GM21717 (cell line): ENCODE data around the gene PGS1.

Source experiments
- ATAC-seq: cut with Tn5 transposase; IDR thresholded peaks from one replicate; pipeline ENCODE4 v1.9.1; 2021; ENCODE audit warnings: mild to moderate bottlenecking, moderate library complexity; ENCODE audit not compliant: unreplicated experiment

The PGS1 gene

DNA sequence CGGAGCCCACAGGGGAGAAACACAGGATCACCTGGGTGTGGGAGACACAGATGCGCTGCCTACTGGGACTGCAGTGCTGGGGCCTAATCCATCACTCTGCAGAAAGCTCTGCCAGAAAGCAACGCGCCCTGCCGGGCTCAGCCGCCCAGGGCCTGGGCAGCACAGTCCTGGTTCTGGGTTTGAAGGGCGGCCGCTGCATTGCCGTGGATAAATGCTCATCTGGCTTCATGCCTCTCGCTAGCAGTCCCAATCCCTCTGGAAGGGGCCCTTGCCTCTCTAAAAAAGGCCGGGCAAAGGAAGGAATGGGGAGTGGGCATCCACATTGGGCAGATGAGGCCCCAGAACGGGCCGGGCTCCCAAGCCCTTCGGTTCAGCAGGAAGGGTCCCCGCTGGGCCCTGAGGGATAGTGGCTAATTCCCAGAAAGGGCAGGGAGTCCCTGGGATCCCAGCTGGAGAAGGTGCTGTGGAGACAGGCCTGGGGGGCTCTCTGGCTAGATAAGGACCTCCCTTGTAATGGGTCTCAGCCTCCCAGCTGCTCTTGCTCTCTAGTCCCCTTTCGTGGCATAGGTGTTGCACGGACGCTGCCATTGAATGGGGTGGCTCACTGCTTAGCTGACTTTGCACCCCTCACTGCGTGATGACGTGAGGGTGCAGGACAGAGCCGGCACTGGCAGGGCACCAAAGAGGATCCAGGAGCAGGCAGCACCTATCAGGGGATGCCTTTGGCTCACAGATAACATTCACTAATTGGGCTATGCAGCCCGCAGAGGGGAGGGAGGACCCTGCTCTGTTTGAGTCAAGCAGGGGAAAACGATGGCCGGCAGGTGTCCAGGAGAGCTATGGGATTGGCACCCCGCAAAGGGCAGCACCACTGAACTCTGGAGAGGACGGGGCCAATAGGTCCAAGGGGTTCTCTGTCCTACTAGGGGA is 88.6 kb downstream of the PGS1 start:
- no peak for ATAC-seq

GRCh38 chr17:78468366-78468765 is 89.9 kb downstream of the PGS1 start:
- ATAC-seq = no peak

- no peak for ATAC-seq
Measured at GRCh38 chr17:78469443-78469842, 91.0 kb downstream of the PGS1 start.

- ATAC-seq = no peak
Measured at GRCh38 chr17:78471635-78472034, 93.2 kb downstream of the PGS1 start.

GRCh38 chr17:78472035-78472905 is 93.8 kb downstream of the PGS1 start:
- ATAC-seq = no peak

GRCh38 chr17:78473951-78474613 is 95.6 kb downstream of the PGS1 start:
- ATAC-seq = no peak
